ENCODE results near the gene MED13L.

DNA sequence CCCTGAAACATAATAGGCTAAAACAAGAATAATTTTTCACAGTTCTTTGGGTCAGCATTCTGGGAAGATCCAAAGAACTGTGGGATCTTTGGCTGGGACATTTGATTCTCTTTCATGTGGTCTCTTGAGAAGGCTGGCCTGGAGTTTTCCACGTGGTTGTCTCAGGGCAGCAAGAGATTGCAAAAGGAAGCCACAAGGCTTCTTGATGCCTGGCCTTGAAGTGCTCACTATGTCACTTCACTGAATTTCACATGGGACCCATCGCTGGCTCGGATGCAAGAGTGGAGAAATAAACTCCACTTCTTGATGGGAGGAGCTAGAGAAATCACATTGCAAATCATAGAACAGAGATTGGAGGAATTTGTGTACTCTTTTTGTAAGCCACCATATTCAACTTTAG, 343.4 kb downstream of the MED13L start:
- TF ChIP-seq, protein P1, sequence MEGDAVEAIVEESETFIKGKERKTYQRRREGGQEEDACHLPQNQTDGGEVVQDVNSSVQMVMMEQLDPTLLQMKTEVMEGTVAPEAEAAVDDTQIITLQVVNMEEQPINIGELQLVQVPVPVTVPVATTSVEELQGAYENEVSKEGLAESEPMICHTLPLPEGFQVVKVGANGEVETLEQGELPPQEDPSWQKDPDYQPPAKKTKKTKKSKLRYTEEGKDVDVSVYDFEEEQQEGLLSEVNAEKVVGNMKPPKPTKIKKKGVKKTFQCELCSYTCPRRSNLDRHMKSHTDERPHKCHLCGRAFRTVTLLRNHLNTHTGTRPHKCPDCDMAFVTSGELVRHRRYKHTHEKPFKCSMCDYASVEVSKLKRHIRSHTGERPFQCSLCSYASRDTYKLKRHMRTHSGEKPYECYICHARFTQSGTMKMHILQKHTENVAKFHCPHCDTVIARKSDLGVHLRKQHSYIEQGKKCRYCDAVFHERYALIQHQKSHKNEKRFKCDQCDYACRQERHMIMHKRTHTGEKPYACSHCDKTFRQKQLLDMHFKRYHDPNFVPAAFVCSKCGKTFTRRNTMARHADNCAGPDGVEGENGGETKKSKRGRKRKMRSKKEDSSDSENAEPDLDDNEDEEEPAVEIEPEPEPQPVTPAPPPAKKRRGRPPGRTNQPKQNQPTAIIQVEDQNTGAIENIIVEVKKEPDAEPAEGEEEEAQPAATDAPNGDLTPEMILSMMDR (IDR thresholded peaks at IDR 0.05) = no peak
- TF ChIP-seq POLR2A (IDR thresholded peaks at IDR 0.05) = no peak
